MCF 10A (cell line): ENCODE data around the gene FAM217B. TPM values are rescaled to one million over a fixed set of nuclear protein-coding genes. Genes with fewer than 3 reads are reported as not detected.
"Not testable (repeated sequence)": the region's sequence is repeated elsewhere in the genome, so short reads cannot be mapped to it uniquely, and the experiment has no call there.

Experiments
- BruUV-seq: library from RNA; stranded (reverse); fragments of 400-500 nt; replicated peaks from 2 replicates; lab custom pipeline; 2021; lab: Mats Ljungman, UMichigan
- CTCF ChIA-PET: fragments of 300-600 bp; sonication (Branson Sonifier 250); formaldehyde crosslinking; extraction: SDS; loops from one replicate; lab custom pipeline; 2021; ENCODE audit warnings: antibody characterized with exemption, inconsistent platforms; lab: Yijun Ruan, JAX
- POLR2A ChIA-PET: fragments of 300-600, 350-650 bp; sonication (Branson Sonifier 250); formaldehyde crosslinking; extraction: SDS; loops from one replicate; lab custom pipeline; 2020; ENCODE audit warnings: antibody characterized with exemption, inconsistent platforms; lab: Yijun Ruan, JAX
- DNase-seq: peaks from one replicate; pipeline ENCODE4 v3.0.0-alpha.2; 2018; ENCODE audit not compliant: unreplicated experiment
- H3K27ac Mint-ChIP-seq: one replicate; pipeline ENCODE4 v1.8.0; 2022; ENCODE audit warnings: mild to moderate bottlenecking, low read depth, mixed read lengths; ENCODE audit not compliant: unreplicated experiment
- H3K27me3 Mint-ChIP-seq: one replicate; pipeline ENCODE4 v1.8.0; 2022; ENCODE audit warnings: mixed read lengths; ENCODE audit not compliant: insufficient read depth, unreplicated experiment
- H3K36me3 Mint-ChIP-seq: one replicate; pipeline ENCODE4 v1.8.0; 2022; ENCODE audit warnings: mild to moderate bottlenecking, moderate library complexity, mixed read lengths; ENCODE audit not compliant: insufficient read depth, unreplicated experiment
- H3K4me1 Mint-ChIP-seq: one replicate; pipeline ENCODE4 v1.8.0; 2022; ENCODE audit warnings: mixed read lengths; ENCODE audit not compliant: insufficient read depth, unreplicated experiment
- H3K4me3 Mint-ChIP-seq: one replicate; pipeline ENCODE4 v1.8.0; 2022; ENCODE audit warnings: mild to moderate bottlenecking, moderate library complexity, mixed read lengths; ENCODE audit not compliant: unreplicated experiment
- H3K9me3 Mint-ChIP-seq: one replicate; pipeline ENCODE4 v1.8.0; 2022; ENCODE audit warnings: mixed read lengths; ENCODE audit not compliant: unreplicated experiment
- CTCF ChIP-seq: fragments of 200-600 bp; IDR thresholded peaks from one replicate; pipeline ENCODE4 v1.8.0; 2022; ENCODE audit warnings: antibody characterized with exemption, mild to moderate bottlenecking; ENCODE audit not compliant: unreplicated experiment
- intact Hi-C: fragments of 100-400 bp; cut with micrococcal nuclease; formaldehyde crosslinking; loops from 2 replicates; pipeline ENCODE4 v1.14.1; 2022
- total RNA-seq: library from RNA; stranded (reverse); gene quantifications from 2 replicates; pipeline ENCODE4 v1.2.3, GENCODE V29; 2022

The FAM217B gene
- total RNA-seq, 1 experiment from 2014 or later: 5.6 TPM

- Mint-ChIP-seq H3K36me3 (no peaks in the 10 kb centered on the region), H3K4me1 (no peaks in the 10 kb centered on the region), H3K4me3 (no peak overlapping the region), H3K27me3 (no peaks in the 10 kb centered on the region), H3K27ac (no peak overlapping the region), H3K9me3 (no peaks in the 10 kb centered on the region)
- intact Hi-C loops: no loop called here
- POLR2A ChIA-PET: interaction anchor here (0.7 to 2.2 kb wide), 5 partner anchors 15 to 85 kb away, joined by 3 to 13 read pairs (median 4); partner anchors contain the start of genes FAM217B and PPP1R3D
- no peak for DNase-seq
- CTCF ChIA-PET: interaction anchor here (0.6 to 22.6 kb wide), 27 partner anchors 8 to 1842 kb away, joined by 3 to 360 read pairs (median 4); no protein-coding TSS in a partner anchor
- TF ChIP-seq CTCF: peak; percentile 10
- no TSS peak for BruUV-seq
These were observed 15.1 kb downstream of the FAM217B start for GRCh38 chr20:59955131-59955796.

GRCh38 chr20:59957568-59957967 is 17.4 kb downstream of the FAM217B start:
- ChIA-PET POLR2A (interaction anchor here (1.0 kb wide), 1 partner anchor 16 kb away, joined by 5 read pairs; no protein-coding TSS in a partner anchor), CTCF (interaction anchor here (0.6 to 22.6 kb wide), 5 partner anchors 16 to 443 kb away, joined by 3 to 360 read pairs (median 3); no protein-coding TSS in a partner anchor)
- intact Hi-C loops, H3K9me3 Mint-ChIP-seq, H3K27me3 Mint-ChIP-seq, H3K4me3 Mint-ChIP-seq, H3K27ac Mint-ChIP-seq, BruUV-seq, H3K36me3 Mint-ChIP-seq, DNase-seq: not testable (repeated sequence)
- H3K4me1 Mint-ChIP-seq: peaks cover 12% of the 10 kb centered on the region

- no peak within 1 kb of the TSS for H3K4me3 Mint-ChIP-seq
- H3K27me3 Mint-ChIP-seq: no peaks in the 10 kb centered on the region
- ChIA-PET POLR2A (interaction anchor here (1.0 to 1.2 kb wide), 2 partner anchors 12 to 16 kb away, joined by 3 to 5 read pairs; no protein-coding TSS in a partner anchor), CTCF (interaction anchor here (0.7 to 22.6 kb wide), 7 partner anchors 8 to 387 kb away, joined by 3 to 360 read pairs (median 3); no protein-coding TSS in a partner anchor)
- BruUV-seq: no TSS peak
- H3K9me3 Mint-ChIP-seq: no peaks in the 10 kb centered on the region
- intact Hi-C loops: no loop called here
- no peaks in the 10 kb centered on the region for H3K36me3 Mint-ChIP-seq
- no peak within 1 kb of the TSS for H3K27ac Mint-ChIP-seq
- H3K4me1 Mint-ChIP-seq: peaks cover 12% of the 10 kb centered on the region
- no peak for TF ChIP-seq CTCF
- no peak for DNase-seq
These were observed 17.9 kb downstream of the FAM217B start, which contains the start of gene CDH26 for GRCh38 chr20:59958123-59958522. Gene CDH26 (plus strand): TSS chr20:59958423. CDS start chr20:59958727, 304 bp downstream.

- BruUV-seq: no TSS peak
- no peak for DNase-seq
- no peak for TF ChIP-seq CTCF
- Mint-ChIP-seq H3K27ac (no peak overlapping the region), H3K4me1 (peaks cover 12% of the 10 kb centered on the region), H3K9me3 (no peaks in the 10 kb centered on the region), H3K36me3 (no peaks in the 10 kb centered on the region), H3K4me3 (no peak overlapping the region), H3K27me3 (no peaks in the 10 kb centered on the region)
- POLR2A ChIA-PET: interaction anchor here (1.0 to 1.2 kb wide), 2 partner anchors 11 to 12 kb away, joined by 3 read pairs; no protein-coding TSS in a partner anchor
- intact Hi-C loops: no loop called here
- CTCF ChIA-PET: interaction anchor here (0.7 to 22.6 kb wide), 5 partner anchors 9 to 388 kb away, joined by 3 to 360 read pairs (median 4); no protein-coding TSS in a partner anchor
These were observed 18.4 kb downstream of the FAM217B start for GRCh38 chr20:59958626-59959025.
